ELR (cell line): Measurements from ENCODE around the gene RAX2.
"Not testable (repeated sequence)": the region's sequence is repeated elsewhere in the genome, so short reads cannot be mapped to it uniquely, and the experiment has no call there.

Experiments used
- DNase-seq: peaks from one replicate; pipeline ENCODE4 v3.0.0-alpha.2; 2015; ENCODE audit warnings: low read depth

RAX2 gene

DNA sequence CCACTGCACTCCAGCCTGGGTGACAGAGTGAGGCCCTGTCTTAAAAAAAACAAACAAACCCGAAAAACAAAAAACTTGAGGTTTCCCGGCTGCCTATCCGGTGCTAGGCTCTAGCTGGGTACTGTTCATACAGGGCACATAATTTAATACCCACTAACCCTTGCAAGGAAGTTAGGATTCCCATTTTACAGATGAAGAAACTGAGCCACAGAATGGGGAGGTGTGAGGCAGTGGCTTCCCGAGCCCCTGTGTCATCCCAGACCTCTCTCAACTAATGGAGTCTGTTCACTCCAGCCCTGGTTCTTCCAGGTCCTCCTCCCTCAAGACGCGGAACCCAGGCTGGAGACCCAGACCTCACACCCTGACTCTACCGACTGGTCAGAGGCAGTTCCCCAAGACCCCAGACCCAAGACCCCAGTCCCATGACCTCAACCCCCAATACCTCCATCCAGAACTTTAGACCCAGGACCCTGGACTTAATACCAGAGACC, 11.1 kb downstream of the RAX2 start:
- peak; percentile 32 for DNase-seq

DNA sequence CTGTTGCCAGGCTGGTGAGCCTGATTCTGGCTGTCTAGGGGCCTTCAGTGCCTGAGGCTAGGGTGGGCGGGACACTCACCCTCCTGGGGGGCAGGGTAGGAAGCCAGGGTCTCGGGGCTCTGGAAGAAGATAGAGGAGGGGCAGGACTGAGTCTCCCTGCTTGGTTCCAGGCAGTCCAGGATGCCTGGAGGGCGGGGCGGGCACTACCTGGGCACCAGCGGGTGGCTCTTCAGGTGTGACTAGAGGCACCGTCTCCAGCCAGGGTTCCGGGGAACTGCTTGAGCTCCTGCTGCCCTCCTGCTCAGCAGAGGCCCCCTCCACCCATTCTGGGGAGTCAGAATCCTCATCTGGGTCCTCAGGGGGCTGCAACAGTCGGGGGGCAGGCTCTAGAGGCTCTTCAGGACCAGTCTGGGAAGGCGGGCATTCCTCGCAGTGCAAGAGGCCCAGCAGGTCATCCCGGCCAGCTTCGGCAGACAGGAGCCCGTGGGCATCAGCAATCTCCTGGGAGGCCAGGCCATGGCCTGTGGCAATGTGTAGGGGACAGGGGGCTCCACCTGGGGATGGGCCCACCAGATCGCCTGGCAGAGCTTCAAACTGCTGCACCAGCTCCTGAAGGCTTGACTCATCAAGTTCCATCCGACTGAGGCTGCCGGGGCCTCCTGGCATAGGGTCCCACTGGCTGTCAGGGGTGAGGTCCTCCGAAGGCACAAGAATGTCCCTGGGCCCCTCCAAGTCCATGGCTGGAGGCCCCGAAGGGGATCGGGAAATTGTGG, 12.4 kb downstream of the RAX2 start:
- DNase-seq, result no peak

DNA sequence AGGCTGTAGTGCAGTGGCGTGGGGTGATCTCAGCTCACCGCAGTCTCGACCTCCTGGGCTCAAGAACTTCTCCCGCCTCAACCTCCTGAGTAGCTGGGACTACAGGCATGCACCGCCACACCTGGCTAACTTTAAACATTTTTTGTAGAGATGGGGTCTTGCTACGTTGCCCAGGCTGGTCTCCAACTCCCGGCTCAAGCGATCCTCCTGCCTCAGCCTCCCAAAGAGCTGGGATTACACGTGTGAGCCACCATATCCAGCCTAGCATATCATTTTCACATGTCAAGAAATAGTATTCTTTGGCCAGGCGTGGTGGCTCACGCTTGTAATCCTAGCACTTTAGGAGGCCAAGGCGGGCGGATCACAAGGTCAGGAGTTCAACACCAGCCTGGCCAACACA, 13.7 kb downstream of the RAX2 start:
- DNase-seq, result not testable (repeated sequence)

DNA sequence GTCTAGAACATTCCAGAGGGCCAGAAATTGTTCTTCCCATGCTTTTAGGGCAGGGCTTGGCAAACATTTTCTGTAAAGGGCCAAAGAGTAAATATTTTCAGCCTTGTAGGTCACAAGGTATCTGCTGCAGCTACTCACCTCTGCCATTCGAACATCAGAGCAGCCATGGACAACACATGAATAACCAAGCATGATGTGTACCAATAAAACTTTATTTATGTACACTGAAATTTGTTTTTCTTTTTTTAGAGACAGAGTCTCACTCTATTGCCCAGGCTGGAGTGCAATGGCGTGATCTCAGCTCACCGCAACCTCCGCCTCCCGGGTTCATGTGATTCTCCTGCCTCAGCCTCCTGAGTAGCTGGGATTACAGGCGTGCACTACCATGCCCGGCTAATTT, 14.3 kb downstream of the RAX2 start:
- not testable (repeated sequence) for DNase-seq

DNA sequence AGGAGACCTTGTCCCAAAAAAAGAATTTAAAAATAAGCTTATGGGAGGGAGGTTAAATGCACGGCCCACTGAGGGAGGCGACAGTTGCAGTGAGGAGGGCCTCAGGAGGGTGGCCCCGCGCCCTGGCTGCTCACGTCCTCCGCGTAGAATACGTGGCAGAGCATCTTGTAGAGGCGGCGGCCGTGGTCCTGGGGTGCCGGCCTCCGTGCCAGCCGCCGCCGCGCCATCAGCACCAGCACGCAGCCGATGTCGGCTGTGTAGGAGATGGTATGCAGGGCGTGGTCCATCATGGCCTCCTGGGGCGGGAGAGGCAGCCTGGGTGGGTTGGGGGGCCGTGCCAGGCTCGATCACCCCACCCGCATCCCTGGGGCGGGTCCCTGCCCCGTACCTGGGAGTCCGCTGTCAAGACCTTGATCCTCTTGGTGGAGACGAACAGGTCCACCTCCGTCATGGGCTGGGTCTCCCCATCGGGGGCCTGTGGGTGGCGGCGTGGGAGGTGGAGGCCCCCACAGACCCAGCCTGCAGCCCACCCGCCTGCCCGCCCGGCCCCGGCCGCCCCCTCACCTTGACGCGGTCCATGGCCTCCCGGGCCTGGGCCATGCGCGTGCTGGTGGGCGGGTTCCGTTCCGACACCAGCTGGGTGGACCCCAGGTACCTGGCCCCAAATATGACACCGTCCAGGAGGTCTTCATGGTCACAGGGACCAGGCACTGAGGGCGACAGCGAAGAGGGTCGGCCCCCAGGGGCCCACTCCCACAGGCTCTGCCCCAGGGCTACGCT, 18.2 kb downstream of the RAX2 start:
- DNase-seq, result no peak

DNA sequence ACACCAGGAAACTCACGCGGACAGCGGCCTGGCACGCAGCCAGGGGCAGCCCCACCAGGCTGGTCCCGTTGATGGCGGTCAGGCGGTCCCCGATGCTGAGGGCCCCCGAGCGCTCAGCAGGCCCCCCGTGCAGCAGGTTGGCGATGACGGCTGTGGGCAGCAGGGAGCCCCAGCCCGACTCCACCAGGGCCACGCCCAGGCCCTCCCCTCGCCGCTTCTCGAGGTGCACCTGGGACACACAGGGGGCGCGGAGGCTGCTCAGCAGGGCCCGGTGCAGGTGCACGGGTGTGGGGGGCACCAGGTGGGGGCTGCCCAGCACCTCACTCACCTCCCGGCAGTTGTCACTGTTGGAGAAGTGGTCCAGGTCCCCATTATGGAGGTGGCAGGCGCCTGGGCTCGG, 19.5 kb downstream of the RAX2 start:
- DNase-seq, result no peak

DNA sequence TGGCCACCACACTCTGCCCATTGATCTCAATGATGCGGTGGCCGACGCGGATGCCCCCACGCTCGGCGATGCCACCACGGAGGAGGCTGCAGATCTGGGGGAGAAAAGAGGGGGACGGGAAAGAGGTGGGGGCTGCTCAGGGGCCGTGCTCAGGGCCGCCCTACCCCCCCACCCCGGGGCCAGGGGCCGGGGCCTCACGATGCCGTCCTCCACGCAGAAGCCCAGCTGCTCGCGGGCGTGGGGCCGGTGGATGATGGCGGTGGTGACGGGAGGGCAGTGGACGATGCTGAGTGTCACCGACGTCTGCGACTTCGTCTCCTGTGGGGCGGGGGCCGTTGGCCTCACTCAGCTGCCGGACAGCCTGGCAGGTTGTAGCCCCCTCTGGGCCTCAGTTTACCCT, 20.8 kb downstream of the RAX2 start:
- no peak for DNase-seq

DNA sequence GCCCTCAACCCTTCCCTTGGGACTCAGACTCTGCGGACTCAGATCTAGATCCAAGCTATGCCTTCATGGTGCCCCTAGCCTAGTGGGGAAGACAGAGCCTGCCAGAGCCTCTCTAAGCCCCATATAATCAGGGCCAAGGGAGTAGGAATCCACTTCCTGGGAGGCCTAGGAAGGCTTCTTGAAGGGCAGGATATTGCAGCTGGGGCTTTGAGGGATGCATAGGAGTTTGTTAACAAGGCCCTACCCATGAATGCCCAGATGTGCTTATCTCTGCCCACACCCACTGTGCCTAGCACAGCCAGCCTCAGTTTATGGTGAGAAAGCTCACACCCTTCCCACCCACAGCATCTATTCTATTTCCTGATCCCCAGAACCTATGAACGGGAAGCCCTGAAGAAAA, 21.8 kb downstream of the RAX2 start:
- no peak for DNase-seq

DNA sequence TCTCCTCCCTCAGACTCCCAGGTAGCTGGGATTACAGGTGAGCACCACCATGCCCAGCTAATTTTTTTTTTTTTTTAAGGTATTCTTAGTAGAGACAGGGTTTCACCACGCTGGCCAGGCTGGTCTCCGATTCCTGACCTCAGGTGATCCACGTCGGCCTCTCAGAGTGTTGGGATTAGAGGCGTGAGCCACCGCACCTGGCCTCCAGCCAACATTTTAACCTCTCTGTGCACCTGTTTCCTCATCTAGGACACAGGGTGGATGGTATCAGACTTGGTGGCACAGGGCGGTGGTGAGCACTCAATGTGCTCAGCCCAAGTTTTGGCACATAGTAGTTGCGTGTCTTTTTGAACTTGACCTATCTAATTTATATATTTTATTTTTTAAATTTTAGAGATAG, 23.1 kb downstream of the RAX2 start:
- no peak for DNase-seq

DNA sequence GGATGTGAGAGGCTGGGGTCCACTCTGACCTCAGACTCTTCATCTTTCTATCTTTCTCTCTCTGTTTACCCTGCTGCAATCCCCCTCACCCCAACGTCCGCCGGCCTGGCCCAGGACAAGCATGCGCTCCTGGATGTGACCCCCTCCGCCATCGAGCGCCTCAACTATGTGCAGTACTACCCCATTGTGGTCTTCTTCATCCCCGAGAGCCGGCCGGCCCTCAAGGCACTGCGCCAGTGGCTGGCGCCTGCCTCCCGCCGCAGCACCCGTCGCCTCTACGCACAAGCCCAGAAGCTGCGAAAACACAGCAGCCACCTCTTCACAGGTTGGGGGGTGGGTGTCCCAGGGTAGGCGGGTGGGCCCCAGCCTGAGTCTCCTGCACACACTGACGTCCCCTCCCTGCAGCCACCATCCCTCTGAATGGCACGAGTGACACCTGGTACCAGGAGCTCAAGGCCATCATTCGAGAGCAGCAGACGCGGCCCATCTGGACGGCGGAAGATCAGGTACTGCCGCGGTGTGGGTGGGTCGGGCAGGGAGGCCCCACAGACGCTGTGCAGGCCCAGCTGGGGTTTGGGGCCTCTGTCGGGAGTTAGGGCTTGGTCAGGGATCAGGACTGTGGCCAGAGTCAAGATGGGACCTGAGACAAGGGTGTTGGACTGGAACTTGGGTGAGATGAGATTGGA, 25.5 kb downstream of the RAX2 start:
- no peak for DNase-seq

DNA sequence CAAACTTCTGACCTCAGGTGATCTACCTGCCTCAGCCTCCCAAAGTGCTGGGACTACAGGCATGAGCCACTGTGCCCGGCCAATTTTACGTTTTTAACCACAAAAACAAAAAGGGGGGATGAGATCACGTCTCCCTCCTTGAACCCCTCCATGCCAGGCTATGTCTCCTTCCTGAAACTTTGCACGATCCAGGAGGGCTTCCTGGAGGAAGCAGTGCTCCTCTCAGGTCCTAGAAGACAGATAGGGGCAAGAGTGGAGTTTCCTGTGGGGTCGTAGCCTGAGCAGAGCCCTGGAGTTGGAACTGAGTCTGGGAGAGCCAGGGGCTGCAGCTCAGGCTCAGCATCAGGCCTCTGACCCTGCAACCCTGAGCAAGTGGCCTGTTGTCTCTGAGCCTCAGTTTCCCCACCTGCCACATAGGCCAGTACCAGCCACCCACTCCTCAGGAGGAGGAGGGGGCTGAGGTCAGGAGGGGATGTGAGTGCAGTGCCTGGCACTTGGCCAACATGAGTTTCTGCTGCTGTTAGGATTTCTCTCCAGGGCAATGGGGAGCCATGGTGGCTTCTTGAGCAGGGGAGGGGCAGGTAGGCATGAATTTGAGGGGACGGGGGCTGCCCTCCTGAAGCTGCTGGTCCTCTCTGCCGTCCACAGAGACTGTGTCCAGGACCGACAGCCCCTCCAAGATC, 26.5 kb downstream of the RAX2 start:
- DNase-seq, result no peak

DNA sequence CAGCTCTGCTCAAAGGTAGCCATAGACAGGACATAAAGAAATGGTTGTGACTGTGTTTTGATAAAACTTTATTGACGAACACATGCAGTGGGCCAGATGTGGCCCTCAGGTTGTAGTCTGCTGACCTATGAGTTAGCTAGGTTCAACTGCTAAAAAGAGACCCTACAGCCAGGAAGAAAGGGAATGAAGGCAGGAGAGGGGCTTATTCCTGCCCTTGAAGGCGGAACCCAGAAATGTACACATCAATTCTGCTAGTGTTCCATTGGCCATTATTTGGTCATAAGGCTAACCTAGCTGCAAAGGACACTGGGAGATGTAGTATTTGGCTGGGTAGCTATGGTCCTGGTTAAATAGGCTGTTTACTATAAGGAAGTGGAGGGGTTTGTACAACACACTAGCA, 28.5 kb downstream of the RAX2 start:
- DNase-seq, result peak; percentile 46

DNA sequence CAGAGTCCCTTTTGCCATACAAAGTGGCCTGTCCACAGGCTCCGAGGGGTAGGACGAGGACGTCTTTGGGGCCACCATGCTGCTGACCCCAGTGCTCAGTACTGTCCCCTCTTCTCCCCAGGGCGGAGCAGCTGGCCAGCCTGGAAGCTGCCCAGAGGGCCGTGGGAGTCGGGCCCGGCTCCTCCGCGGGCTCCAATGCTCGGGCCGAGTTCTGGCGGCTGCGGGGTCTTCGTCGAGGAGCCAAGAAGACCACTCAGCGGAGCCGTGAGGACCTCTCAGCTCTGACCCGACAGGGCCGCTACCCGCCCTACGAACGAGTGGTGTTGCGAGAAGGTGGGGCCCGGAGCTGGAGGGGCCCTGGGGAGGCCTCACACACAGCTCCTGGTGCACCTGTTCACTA, 31.6 kb downstream of the RAX2 start:
- DNase-seq, result no peak

DNA sequence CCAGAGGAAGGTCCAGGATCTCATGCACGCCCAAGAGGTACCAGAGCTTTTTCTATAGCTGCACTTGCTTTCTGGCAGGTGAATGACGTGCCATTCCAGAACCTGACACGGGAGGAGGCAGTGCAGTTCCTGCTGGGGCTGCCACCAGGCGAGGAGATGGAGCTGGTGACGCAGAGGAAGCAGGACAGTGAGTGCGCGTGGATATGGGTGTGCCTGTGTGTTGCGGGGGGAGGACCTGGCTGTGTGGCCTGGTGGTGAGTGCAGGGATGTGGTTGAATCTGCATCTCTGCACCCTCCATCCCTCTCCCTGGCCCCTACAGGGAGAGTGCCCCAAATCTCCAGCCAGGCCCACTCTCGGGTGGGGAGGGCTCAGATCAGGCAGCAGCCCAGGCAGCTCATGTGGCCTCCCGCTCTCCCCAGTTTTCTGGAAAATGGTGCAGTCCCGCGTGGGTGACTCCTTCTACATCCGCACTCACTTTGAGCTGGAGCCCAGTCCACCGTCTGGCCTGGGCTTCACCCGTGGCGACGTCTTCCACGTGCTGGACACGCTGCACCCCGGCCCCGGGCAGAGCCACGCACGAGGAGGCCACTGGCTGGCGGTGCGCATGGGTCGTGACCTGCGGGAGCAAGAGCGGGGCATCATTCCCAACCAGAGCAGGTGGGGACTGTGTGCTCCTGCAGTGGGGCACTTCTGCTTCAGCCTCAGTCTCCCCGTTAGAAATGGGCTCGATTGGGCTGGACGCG, 33.4 kb downstream of the RAX2 start:
- no peak for DNase-seq

DNA sequence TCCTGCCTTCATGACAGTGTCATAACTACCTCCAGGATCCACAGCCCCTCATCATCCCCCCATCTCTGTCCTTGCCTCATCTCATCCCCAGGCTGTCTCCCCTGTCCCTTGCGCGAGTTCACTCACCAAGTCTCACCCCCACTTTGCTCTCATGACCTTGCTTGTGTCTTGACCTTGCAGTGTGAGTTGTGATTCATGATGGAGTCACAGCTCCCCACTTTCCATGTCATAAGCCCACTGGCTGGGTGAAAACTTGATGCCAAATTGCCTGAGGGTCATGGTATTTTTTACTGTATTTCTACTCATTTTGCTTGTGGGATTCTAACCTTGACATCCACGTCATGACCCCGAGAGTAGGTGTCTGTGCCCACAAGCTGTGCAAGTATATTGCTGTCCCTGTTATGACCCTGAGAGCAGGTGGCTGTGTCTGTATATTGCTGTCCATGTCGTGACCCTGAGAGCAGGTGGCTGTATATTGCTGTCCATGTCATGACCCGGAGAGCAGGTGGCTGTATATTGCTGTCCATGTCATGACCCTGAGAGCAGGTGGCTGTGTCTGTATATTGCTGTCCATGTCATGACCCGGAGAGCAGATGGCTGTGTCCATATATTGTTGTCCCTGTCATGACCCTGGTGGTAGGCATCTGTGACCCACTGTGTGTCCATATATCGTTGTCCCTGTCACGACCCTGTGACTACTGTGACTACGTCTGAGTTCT, 34.4 kb downstream of the RAX2 start:
- peak; percentile 30 for DNase-seq

DNA sequence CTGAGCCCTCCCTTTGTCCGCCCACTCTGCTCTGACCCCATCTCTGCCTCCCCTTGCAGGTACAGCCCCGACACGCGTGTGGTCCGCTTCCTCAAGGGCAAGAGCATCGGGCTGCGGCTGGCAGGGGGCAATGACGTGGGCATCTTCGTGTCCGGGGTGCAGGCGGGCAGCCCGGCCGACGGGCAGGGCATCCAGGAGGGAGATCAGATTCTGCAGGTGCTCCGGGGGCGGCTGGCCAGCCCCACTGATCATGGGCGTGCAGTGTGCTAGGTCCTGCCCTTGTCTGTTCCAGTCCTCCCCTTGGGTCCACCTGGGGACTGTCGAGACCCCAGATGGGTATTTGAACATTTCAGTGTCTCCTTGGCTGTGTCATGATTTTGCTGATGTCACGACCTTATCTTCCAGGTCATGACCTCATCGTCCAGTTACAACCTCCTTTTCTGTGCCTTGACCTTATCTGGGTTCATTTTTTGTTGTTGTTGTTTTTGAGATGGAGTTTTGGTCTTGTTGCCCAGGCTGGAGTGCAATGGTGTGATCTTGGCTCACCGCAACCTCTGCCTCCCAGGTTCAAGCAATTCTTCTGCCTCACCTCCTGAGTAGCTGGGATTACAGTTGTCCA, 35.8 kb downstream of the RAX2 start:
- no peak for DNase-seq

DNA sequence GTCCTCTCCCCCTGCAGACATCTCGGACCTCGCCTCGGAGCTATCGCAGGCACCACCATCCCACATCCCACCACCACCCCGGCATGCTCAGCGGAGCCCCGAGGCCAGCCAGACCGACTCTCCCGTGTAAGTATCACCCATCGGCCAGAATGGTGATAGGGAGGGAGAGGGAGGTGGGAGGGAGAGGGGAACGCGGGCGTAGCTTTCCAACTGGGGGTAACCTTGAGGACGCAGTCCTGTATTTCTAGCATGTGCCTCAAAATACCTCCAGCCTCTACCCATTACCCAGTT, 37.8 kb downstream of the RAX2 start:
- no peak for DNase-seq

DNA sequence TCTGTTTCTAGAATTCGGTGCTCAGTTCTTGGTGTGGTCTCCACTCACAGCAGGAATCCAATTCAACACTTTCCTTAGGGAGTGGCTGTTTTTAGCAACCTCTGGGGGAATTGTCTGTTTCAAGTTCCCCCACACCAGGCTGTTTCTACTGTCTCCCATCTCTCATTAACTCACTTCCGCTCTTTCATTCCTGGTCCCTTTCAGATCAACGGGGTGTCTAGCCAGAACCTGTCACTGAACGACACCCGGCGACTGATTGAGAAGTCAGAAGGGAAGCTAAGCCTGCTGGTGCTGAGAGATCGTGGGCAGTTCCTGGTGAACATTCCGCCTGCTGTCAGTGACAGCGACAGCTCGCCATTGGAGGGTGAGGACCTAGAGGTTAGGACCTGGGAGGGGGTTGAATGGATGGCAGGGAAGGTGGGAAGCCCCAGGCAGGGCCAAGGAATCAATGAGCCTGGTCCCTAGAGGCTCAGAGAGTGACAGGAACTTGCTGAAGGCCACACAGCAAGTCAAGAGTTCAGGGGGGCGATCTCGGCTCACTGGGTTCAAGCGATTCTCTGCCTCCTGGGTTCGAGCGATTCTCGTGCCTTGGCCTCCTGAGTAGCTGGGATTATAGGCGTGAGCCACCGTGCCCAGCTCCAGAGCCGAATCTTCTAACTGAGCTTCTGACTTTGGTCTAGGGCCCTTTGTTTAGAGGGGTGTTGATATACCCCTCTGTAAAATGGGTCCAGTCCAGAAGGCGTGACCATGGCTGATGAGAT, 38.3 kb downstream of the RAX2 start:
- no peak for DNase-seq

DNA sequence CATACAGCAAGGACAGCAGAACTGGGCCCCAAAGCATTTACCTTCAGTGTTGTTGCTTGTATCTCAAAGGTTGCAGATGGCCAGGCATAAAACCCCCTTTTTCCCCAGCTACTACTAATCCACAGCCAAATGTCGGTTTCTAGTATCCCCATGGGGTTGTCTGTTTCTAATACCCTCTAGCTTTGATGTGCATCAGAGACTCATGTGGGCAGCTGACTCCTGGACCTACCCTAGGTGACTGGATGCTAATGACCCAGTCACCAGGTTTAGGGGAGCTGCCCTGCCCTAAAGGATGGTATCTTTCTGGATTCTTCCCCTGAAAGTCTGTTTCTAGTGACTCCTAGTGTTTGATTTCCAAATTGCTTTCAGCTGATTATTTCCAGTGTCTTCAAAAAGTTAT, 39.9 kb downstream of the RAX2 start:
- DNase-seq, result no peak

DNA sequence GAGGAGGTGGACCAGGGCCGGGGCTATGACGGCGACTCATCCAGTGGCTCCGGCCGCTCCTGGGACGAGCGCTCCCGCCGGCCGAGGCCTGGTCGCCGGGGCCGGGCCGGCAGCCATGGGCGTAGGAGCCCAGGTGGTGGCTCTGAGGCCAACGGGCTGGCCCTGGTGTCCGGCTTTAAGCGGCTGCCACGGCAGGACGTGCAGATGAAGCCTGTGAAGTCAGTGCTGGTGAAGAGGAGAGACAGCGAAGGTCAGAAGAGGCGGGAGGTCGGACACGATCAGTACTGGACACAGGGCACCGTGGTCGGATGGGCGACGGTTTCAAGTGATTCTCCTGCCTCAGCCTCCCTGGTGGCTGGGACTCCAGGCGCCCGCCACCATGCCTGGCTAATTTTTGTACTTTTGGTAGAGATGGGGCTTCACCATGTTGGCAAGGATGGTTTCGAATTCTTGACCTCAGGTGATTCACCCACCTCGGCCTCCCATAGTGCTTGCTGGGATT, 41.5 kb downstream of the RAX2 start:
- DNase-seq, result no peak
